Kidney epithelial cell (primary cell): ENCODE data around the gene MRPL18. TPM values are rescaled to one million over a fixed set of nuclear protein-coding genes. Genes with fewer than 3 reads are reported as not detected.
A peak's percentile ranks its signal among the peaks of the same experiment; 100 is the strongest.

Source experiments
- DNase-seq: peaks from one replicate; pipeline ENCODE4 v3.0.0-alpha.2; 2010; ENCODE audit warnings: low read depth
- H3K27me3 ChIP-seq: 2 replicates; pipeline ENCODE4 v1.6.0; 2011; ENCODE audit warnings: low read length; ENCODE audit not compliant: control insufficient read depth, insufficient read depth
- H3K36me3 ChIP-seq: 2 replicates; pipeline ENCODE4 v1.5.1; 2011; ENCODE audit warnings: low read length; ENCODE audit not compliant: control insufficient read depth, insufficient read depth
- H3K4me3 ChIP-seq: 2 replicates; pipeline ENCODE4 v1.5.1; 2011; ENCODE audit warnings: low read depth, mild to moderate bottlenecking, control low read depth, low read length
- CTCF ChIP-seq: IDR thresholded peaks from 2 replicates; pipeline ENCODE4 v1.5.1; 2011; ENCODE audit warnings: mild to moderate bottlenecking, moderate library complexity, low read length, control low read depth, inconsistent platforms; ENCODE audit not compliant: insufficient read depth, poor library complexity, severe bottlenecking
- total RNA-seq: library from RNA; depleted of rRNA; stranded (reverse); fragments of >200 nt; gene quantifications from 2 replicates; pipeline ENCODE4 v1.2.3, GENCODE V29; 2015

Gene MRPL18
- total RNA-seq, 1 donor from 2014 or later, result 82.7 TPM

GRCh38 chr6:159753081-159753872 is 37.0 kb upstream of the MRPL18 start:
- Histone ChIP-seq H3K4me3 (no peak overlapping the region), H3K27me3 (no peaks in the 10 kb centered on the region), H3K36me3 (peaks cover 3% of the 10 kb centered on the region)
- no peak for TF ChIP-seq CTCF
- no peak for DNase-seq

- no peak overlapping the region for H3K4me3 ChIP-seq
- H3K36me3 ChIP-seq, result peaks cover 3% of the 10 kb centered on the region
- no peaks in the 10 kb centered on the region for H3K27me3 ChIP-seq
- DNase-seq, result no peak
- TF ChIP-seq CTCF, result no peak
Measured at GRCh38 chr6:159754401-159754800, 35.9 kb upstream of the MRPL18 start.

GRCh38 chr6:159754959-159755914 is 35.0 kb upstream of the MRPL18 start:
- no peak for TF ChIP-seq CTCF
- H3K36me3 ChIP-seq, result peaks cover 3% of the 10 kb centered on the region
- DNase-seq, result no peak

GRCh38 chr6:159756508-159756907 is 33.8 kb upstream of the MRPL18 start:
- no peak overlapping the region for H3K4me3 ChIP-seq
- H3K36me3 ChIP-seq, result peaks cover 3% of the 10 kb centered on the region
- H3K27me3 ChIP-seq, result no peaks in the 10 kb centered on the region
- DNase-seq, result no peak
- TF ChIP-seq CTCF, result no peak

More at GRCh38 chr6:159754959-159755914, 35.0 kb upstream of the MRPL18 start:
- no peaks in the 10 kb centered on the region for H3K27me3 ChIP-seq
- no peak overlapping the region for H3K4me3 ChIP-seq

GRCh38 chr6:159758031-159759001 is 32.0 kb upstream of the MRPL18 start:
- Histone ChIP-seq H3K27me3 (no peaks in the 10 kb centered on the region), H3K36me3 (peaks cover 2% of the 10 kb centered on the region), H3K4me3 (no peak overlapping the region)
- TF ChIP-seq CTCF, result peak; percentile 32
- peak; percentile 48 for DNase-seq
